Sigmoid colon (tissue), 4 donors: Measurements from ENCODE around the gene JAKMIP2.

Experiments used
- EP300 ChIP-seq, 4 donors: sonication (generic); formaldehyde crosslinking; IDR thresholded peaks; one replicate each; pipeline ENCODE4 v1.6.1; 2017; ENCODE audit warnings: antibody characterized with exemption in 4 of 4
- POLR2A ChIP-seq, 2 donors: fragments of 450-650 bp; IDR thresholded peaks; one replicate each; pipeline ENCODE4 v1.6.1; 2016; ENCODE audit warnings: antibody characterized with exemption in 2 of 2, mild to moderate bottlenecking in 2 of 2, moderate library complexity in 2 of 2
- POLR2AphosphoS5 ChIP-seq, 4 donors: sonication (generic); formaldehyde crosslinking; IDR thresholded peaks; one replicate each; pipeline ENCODE4 v1.6.1; 2017; ENCODE audit warnings: antibody characterized with exemption in 4 of 4
- TF ChIP-seq, protein P1 (sequence below), 4 experiments: fragments of 450-650 bp in 3 of 4; fragments of 200-600 bp in 1 of 4; IDR thresholded peaks; one replicate each; pipeline ENCODE4 v1.5.1; 2016 to 2019; ENCODE audit warnings: antibody characterized with exemption in 4 of 4, mild to moderate bottlenecking in 3 of 4, moderate library complexity in 2 of 4

DNA sequence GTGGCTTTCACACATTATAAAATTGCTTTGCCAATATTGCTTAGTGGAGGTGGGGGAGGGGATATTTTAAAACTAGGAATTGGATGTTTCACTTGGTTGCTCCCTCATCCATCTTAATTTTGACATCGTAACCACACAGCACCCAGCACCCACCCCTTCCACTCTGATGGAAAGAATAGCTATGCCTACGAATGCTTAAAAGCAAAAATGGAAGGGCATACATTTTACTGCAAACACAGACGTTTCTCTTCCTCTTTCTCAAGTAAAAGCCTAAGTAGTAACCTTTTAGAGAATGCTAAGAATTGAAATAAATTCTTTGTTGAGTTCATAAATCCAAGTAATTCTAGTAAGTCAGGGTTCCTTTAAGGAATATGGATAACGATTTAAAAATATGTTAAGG, 69.9 kb downstream of the JAKMIP2 start:
- TF ChIP-seq, protein P1, sequence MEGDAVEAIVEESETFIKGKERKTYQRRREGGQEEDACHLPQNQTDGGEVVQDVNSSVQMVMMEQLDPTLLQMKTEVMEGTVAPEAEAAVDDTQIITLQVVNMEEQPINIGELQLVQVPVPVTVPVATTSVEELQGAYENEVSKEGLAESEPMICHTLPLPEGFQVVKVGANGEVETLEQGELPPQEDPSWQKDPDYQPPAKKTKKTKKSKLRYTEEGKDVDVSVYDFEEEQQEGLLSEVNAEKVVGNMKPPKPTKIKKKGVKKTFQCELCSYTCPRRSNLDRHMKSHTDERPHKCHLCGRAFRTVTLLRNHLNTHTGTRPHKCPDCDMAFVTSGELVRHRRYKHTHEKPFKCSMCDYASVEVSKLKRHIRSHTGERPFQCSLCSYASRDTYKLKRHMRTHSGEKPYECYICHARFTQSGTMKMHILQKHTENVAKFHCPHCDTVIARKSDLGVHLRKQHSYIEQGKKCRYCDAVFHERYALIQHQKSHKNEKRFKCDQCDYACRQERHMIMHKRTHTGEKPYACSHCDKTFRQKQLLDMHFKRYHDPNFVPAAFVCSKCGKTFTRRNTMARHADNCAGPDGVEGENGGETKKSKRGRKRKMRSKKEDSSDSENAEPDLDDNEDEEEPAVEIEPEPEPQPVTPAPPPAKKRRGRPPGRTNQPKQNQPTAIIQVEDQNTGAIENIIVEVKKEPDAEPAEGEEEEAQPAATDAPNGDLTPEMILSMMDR (IDR thresholded peaks at IDR 0.05) = no peak
- TF ChIP-seq POLR2A (IDR thresholded peaks at IDR 0.05) = no peak
- TF ChIP-seq POLR2AphosphoS5 (IDR thresholded peaks at IDR 0.05) = no peak
- no peak for TF ChIP-seq EP300 (IDR thresholded peaks at IDR 0.05)
